ENCODE data around the gene DQX1.

DQX1 gene

GRCh38 chr2:74532222-74532621 is 6.2 kb upstream of the DQX1 start:
- DNase-seq (ENCODE audit: low read depth) = no peak

GRCh38 chr2:74531666-74532065 is 5.6 kb upstream of the DQX1 start:
- DNase-seq (ENCODE audit: low read depth) = no peak

DNA sequence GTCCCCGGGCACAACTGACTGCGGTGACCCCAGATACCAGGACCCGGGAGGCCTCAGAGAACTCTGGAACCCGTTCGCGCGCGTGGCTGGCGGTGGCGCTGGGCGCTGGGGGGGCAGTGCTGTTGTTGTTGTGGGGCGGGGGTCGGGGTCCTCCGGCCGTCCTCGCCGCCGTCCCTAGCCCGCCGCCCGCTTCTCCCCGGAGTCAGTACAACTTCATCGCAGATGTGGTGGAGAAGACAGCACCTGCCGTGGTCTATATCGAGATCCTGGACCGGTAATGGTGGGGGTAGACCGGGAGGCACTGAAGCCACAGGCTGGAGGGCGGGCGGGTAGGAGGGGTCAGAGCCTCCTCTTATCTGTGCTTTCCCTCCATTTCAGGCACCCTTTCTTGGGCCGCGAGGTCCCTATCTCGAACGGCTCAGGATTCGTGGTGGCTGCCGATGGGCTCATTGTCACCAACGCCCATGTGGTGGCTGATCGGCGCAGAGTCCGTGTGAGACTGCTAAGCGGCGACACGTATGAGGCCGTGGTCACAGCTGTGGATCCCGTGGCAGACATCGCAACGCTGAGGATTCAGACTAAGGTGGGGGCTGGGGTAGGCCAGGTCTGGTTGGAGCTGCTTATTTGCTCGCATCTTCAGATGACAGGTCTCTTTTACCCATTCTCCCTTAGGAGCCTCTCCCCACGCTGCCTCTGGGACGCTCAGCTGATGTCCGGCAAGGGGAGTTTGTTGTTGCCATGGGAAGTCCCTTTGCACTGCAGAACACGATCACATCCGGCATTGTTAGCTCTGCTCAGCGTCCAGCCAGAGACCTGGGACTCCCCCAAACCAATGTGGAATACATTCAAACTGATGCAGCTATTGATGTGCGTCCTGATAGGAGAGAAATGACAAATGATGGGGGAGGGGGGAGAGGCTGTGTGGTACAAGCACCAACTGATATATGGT is 4.5 kb upstream of the DQX1 start:
- no peak for DNase-seq (ENCODE audit: low read depth)

DNA sequence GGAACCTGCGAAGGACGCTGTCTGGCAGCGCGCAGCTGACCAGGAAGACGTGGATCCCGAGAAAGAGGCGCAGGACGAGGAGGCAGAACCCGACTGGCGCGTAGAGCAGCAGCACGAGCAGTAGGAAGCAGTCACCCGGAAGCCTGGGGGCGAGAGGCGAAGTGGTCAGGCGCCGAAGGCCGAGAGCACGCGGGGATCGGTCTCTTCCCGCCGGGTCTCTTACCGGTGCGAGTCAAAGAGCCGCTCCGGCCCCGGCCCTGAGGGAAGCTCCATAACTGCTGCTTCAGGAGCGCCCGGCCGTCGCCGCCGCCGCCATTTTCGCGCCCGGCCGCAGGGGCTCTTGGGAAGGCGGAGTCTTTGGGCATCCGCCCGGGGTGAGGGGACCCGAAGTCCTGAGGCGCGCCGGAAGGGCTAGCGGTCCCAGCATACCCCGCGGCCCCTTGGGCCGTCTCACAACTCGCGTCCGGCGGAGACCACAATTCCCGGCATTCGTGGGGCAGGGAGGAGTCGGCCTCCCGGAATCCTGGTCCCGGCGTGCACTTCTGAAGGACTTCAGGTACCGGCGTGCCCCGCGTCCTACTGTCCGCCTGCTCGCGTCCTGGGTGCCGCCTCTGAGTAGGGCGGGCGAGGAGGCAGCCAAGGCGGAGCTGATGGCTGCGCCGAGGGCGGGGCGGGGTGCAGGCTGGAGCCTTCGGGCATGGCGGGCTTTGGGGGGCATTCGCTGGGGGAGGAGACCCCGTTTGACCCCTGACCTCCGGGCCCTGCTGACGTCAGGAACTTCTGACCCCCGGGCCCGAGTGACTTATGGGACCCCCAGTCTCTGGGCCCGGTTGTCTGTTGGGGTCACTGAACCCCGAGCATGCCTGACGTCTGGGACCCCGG is 3.6 kb upstream of the DQX1 start, which contains the start of the genes AUP1 and HTRA2:
TSS of gene AUP1 (minus strand) at position 350 of the 882 bp plus-strand sequence. CDS start at position 273, 77 bp downstream.
TSS of gene HTRA2 (plus strand) at position 577 of the 882 bp plus-strand sequence. CDS start at position 651, 74 bp downstream.
- peak; percentile 99 for DNase-seq (ENCODE audit: low read depth)

GRCh38 chr2:74528600-74529356 is 2.7 kb upstream of the DQX1 start:
- DNase-seq (ENCODE audit: low read depth) = no peak

DNA sequence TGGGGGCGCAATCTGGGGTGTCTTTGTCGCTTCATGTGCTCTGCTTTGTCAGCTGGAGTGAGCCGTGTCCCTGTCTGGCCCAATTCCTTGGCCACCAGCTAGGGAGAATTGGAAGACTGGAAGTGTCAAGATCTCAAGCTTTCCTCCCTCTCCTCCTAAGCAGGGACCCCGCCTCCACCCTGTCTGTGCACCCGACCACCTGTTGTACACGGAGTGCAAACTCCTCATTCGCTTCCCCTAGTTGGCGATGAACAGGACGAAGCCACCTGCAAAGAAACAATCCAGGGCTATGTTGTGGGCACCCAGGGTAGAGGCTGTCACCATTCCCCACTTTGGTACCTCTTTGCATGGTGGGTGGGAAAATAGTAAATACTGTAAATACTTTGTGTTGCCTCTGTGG is 1.7 kb upstream of the DQX1 start:
- DNase-seq (ENCODE audit: low read depth) = no peak

- DNase-seq (ENCODE audit: low read depth) = no peak
Measured at GRCh38 chr2:74526649-74527230, 709 bp upstream of the DQX1 start.

DNA sequence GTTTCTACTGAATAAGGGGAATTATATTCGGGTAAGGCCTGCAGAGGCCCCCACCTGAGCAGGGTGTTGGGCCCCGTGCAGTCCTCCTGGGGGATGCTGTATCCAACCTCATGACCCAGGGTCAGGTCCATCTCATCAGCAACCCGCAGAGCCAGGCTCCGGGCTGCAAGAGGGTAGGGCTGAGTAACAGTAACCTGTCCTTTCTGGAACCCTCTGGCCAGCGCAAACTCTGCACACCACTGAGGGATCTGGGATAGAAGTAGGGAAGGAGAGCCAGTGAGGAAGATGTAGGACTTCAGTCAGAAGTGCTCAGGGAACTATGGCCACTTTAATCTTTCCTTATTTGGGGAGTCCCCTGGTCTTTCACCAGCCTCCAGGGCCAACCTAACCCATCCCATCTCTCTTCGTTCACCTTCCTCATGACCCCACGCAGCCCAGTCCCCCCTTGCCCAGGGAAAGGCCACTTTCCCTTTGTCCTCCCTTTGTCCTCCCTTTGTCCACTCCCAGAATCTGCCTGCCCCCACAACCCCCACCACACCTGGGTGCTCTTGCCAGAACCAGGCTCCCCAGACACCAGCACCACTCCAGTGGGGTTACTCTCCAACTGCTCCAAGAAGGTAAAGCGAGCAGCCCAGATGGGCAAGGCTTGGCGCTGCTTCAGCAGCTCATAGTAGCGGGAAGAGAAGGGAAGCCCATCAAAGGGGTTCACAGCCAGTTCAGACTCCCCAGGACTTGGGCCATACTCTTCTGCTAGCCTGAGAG is 895 bp downstream of the DQX1 start:
- no peak for DNase-seq (ENCODE audit: low read depth)

- no peak for DNase-seq (ENCODE audit: low read depth)
Measured at GRCh38 chr2:74524005-74524404, 2.0 kb downstream of the DQX1 start.

DNA sequence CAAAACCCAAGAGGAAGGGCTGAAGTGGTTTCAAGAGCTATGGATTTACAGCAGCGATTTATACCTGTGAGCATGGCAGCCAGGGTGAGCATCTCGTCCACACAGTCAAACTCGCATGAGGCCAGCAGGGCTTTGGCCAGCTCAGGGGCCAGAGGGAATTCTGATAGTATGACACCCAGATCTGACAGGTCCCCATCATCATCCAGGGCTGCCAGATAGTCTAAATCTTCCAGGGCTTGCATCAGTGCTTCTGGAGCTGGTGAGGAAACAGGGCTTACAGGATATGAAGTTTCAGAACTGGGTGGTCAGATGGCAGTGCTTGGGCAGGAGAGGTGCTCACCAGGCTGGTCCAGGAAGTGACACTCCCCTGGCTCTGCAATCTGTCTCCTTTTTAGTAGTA is 3.5 kb downstream of the DQX1 start:
- DNase-seq (ENCODE audit: low read depth) = no peak

DNA sequence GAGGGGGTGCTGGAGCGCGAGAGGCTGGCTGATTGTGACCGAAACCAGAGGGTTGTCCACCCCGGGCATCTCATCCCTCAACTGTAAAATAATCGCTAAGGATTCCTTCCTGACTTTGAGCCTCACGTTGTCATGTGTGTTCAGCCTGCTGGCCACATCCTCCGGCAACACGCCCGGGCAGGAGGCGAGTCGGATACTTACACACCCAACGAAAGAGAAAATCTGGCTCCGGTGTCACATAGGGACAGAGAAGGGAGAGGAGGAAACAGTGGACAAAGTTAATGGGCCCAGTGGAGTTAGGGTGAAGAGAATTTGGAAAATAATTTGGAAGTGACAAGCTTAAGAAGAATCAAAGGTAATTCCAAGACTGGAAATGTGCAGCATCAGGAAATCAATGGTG is 9.4 kb downstream of the DQX1 start:
- no peak for DNase-seq (ENCODE audit: low read depth)

GRCh38 chr2:74515981-74516633 is 9.9 kb downstream of the DQX1 start:
- no peak for DNase-seq (ENCODE audit: low read depth)

DNA sequence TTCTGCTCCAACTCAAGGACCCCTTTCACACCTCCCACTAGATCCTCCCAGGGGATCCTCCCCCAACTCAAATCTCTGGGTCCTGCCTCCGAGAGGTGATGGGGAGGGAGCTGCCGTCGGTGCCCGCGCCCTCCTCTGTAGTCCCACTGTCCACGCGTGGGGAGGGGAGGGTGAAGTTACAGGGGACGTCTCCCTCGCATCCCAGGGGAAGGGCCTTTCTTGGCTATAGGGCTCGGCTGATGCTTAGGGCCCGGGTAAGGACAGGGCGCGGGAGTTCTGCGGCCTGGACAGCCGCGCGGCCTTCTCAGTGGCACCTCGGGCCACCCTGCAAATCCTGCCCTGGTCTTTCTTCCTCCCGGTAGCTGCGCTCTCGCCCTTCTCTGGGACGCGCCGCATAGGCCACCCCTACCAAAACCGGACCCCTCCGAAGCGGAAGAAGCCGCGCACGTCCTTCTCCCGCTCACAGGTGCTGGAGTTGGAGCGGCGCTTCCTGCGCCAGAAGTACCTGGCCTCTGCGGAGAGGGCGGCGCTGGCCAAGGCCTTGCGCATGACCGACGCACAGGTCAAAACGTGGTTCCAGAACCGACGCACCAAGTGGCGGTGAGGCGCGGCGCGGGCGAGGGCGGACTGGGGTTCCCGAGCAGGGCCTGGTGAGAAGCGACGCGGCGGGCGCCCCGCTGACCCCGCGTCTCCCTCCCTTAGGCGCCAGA is 10.6 kb downstream of the DQX1 start:
- DNase-seq (ENCODE audit: low read depth) = no peak

DNA sequence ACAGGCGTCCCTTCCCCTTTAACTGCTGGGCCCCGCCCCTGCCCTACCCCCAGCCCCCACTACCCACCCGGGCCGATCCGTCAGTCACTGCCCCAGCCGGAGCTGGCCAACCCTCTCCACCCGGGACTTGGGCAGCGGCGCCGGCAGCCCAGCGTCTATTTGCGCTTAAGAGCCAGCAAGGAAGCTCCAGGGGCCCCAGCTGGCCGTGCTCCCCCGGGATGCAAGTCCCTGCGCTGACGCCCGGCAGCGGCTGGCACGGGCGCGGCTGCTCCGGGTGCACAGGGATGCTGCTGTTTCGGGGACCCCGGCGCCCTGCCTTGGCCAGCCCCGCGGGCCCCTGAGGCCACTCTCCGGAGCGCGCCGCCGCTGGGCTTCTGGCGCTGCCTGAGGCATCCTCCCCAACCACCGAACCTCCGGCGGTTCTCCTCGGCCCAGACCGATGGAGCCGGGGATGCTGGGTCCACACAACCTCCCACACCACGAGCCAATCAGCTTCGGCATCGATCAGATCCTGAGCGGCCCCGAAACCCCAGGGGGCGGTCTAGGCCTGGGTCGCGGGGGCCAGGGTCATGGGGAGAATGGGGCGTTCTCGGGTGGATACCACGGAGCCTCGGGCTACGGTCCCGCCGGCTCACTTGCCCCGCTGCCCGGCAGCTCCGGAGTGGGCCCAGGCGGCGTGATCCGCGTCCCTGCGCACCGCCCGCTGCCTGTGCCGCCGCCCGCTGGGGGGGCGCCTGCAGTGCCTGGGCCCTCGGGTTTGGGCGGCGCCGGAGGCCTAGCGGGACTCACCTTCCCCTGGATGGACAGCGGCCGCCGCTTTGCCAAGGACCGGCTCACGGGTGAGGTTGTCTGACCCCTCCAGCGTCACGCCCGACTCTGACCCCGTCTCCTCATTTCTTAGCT is 11.4 kb downstream of the DQX1 start, which contains the start of gene TLX2:
TSS of gene TLX2 (plus strand) at position 83 of the 903 bp plus-strand sequence. CDS start at position 440, 357 bp downstream.
- DNase-seq (ENCODE audit: low read depth) = no peak

GRCh38 chr2:74513605-74514367 is 12.2 kb downstream of the DQX1 start:
- DNase-seq (ENCODE audit: low read depth) = no peak

DNA sequence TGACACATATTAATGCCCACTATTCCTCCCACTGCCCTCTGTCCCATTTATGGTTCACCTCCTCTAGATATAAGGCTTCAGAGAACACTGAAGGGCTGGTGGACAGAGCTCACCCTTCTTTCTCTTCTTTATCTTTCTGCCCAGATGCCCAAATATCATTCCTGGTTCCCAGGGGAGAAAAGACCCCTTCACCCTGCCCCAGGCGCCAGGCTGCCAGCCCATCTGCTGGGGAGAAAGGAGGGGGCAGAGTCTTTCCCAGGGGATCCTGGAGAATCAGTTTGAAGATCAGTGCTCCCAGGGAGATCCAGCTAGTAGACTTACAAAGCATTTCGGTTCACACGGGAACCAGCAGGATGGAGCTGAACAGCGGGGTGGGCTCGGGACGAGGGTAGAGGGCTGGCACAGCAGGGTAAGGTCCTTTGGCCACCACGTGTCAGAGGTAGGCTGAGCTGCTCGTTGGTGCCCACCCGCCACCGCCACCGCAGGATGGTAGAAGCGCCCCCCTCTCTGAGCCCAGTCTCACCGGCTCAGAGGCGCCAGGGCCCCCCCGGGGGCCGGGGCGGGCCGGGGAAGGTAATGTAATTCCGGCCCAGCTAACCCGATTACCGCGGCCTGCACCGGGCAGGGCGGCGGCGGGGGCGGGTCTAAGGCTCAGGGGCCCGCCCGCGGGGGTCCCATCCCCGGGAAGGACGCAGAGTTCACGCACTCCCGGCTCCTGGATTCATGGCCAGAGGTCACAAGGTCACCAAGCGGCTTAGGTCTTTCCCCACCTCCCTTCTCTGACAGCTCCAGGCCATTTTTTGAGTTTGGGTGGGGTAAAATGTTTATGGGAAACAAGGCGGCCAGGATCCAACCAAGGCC is 13.1 kb downstream of the DQX1 start:
- DNase-seq (ENCODE audit: low read depth) = no peak

All from GM04504 (cell line).